ENCODE measurements around the gene EDAR. TPM values are rescaled to one million over a fixed set of nuclear protein-coding genes. Genes with fewer than 3 reads are reported as not detected.

EDAR gene
- polyA plus RNA-seq, 1 donor (not counting 4 experiments of a cell fraction or from before 2014, with no cell fraction given), result 0.21 TPM

GRCh38 chr2:108938077-108938710 lies 50.8 kb downstream of the EDAR start:
- Histone ChIP-seq H3K4me2 (ENCODE audit: control insufficient read depth, extremely low read depth, insufficient read depth, low read depth, low read length) (no peak overlapping the region), H2AFZ (ENCODE audit: control insufficient read depth, low read length) (no peak overlapping the region), H3K36me3 (ENCODE audit: control insufficient read depth in 2 of 2, extremely low read depth in 1 of 2, insufficient read depth in 2 of 2, low read length in 2 of 2) (no peaks in the 10 kb centered on the region), H3K79me2 (ENCODE audit: control insufficient read depth, insufficient read depth, low read length) (no peaks in the 10 kb centered on the region), H3K4me3 (ENCODE audit: control insufficient read depth in 2 of 3, extremely low read depth in 1 of 3, insufficient read depth in 2 of 3, low read depth in 1 of 3, low read length in 3 of 3) (no peak overlapping the region), H3K27me3 (ENCODE audit: control insufficient read depth, extremely low read depth, insufficient read depth, low read length) (peaks cover 21% of the 10 kb centered on the region), H4K20me1 (ENCODE audit: control insufficient read depth, extremely low read depth, insufficient read depth, low read length) (no peaks in the 10 kb centered on the region), H3K27ac (ENCODE audit: control insufficient read depth, insufficient read depth, low read length) (no peak overlapping the region), H3K9me3 (ENCODE audit: control insufficient read depth, low read depth, low read length) (no peaks in the 10 kb centered on the region), H3K9me1 (ENCODE audit: control insufficient read depth, extremely low read depth, insufficient read depth, low read length) (no peaks in the 10 kb centered on the region), H3K4me1 (ENCODE audit: control insufficient read depth, extremely low read depth, insufficient read depth, low read length) (peaks cover 8% of the 10 kb centered on the region), H3K9ac (ENCODE audit: control insufficient read depth, extremely low read depth, insufficient read depth, low read length) (no peak overlapping the region)
- DNase-seq (ENCODE audit: low read depth, low spot score) (no peak), FAIRE-seq (no peak)
- TF ChIP-seq CTCF (optimal IDR thresholded peaks at IDR 0.05 in 1 of 3, IDR thresholded peaks at IDR 0.05 in 1 of 3, conservative IDR thresholded peaks at IDR 0.05 in 1 of 3; ENCODE audit: extremely low read depth in 1 of 3, insufficient read depth in 2 of 3, low read length in 3 of 3) (no peak), EZH2 (IDR thresholded peaks at IDR 0.05; ENCODE audit: low read length) (no peak)
- dilution Hi-C loops (cut with MboI; ENCODE audit: extremely low pct_ligation_motif_present, low sequenced_read_pairs), result no loop called here

GRCh38 chr2:108937367-108938017 lies 51.5 kb downstream of the EDAR start:
- peaks cover 11% of the 10 kb centered on the region for H3K4me1 ChIP-seq (ENCODE audit: control insufficient read depth, extremely low read depth, insufficient read depth, low read length)
- no peak overlapping the region for H3K4me3 ChIP-seq (ENCODE audit: control insufficient read depth in 2 of 3, extremely low read depth in 1 of 3, insufficient read depth in 2 of 3, low read depth in 1 of 3, low read length in 3 of 3)
- H3K27me3 ChIP-seq (ENCODE audit: control insufficient read depth, extremely low read depth, insufficient read depth, low read length), result peaks cover 17% of the 10 kb centered on the region
- dilution Hi-C loops (cut with MboI; ENCODE audit: extremely low pct_ligation_motif_present, low sequenced_read_pairs), result no loop called here
- no peak overlapping the region for H2AFZ ChIP-seq (ENCODE audit: control insufficient read depth, low read length)
- no peak overlapping the region for H3K9ac ChIP-seq (ENCODE audit: control insufficient read depth, extremely low read depth, insufficient read depth, low read length)
- H3K4me2 ChIP-seq (ENCODE audit: control insufficient read depth, extremely low read depth, insufficient read depth, low read depth, low read length), result no peak overlapping the region
- no peaks in the 10 kb centered on the region for H3K36me3 ChIP-seq (ENCODE audit: control insufficient read depth in 2 of 2, extremely low read depth in 1 of 2, insufficient read depth in 2 of 2, low read length in 2 of 2)
- no peak for DNase-seq (ENCODE audit: low read depth, low spot score)
- FAIRE-seq, result no peak
- TF ChIP-seq CTCF (optimal IDR thresholded peaks at IDR 0.05 in 1 of 3, IDR thresholded peaks at IDR 0.05 in 1 of 3, conservative IDR thresholded peaks at IDR 0.05 in 1 of 3; ENCODE audit: extremely low read depth in 1 of 3, insufficient read depth in 2 of 3, low read length in 3 of 3) (no peak), EZH2 (IDR thresholded peaks at IDR 0.05; ENCODE audit: low read length) (no peak)
- no peaks in the 10 kb centered on the region for H3K9me1 ChIP-seq (ENCODE audit: control insufficient read depth, extremely low read depth, insufficient read depth, low read length)
- no peaks in the 10 kb centered on the region for H3K9me3 ChIP-seq (ENCODE audit: control insufficient read depth, low read depth, low read length)
- H3K79me2 ChIP-seq (ENCODE audit: control insufficient read depth, insufficient read depth, low read length), result no peaks in the 10 kb centered on the region
- no peak overlapping the region for H3K27ac ChIP-seq (ENCODE audit: control insufficient read depth, insufficient read depth, low read length)
- no peaks in the 10 kb centered on the region for H4K20me1 ChIP-seq (ENCODE audit: control insufficient read depth, extremely low read depth, insufficient read depth, low read length)
